Measurements from ENCODE around the gene SCRN2.

DNA sequence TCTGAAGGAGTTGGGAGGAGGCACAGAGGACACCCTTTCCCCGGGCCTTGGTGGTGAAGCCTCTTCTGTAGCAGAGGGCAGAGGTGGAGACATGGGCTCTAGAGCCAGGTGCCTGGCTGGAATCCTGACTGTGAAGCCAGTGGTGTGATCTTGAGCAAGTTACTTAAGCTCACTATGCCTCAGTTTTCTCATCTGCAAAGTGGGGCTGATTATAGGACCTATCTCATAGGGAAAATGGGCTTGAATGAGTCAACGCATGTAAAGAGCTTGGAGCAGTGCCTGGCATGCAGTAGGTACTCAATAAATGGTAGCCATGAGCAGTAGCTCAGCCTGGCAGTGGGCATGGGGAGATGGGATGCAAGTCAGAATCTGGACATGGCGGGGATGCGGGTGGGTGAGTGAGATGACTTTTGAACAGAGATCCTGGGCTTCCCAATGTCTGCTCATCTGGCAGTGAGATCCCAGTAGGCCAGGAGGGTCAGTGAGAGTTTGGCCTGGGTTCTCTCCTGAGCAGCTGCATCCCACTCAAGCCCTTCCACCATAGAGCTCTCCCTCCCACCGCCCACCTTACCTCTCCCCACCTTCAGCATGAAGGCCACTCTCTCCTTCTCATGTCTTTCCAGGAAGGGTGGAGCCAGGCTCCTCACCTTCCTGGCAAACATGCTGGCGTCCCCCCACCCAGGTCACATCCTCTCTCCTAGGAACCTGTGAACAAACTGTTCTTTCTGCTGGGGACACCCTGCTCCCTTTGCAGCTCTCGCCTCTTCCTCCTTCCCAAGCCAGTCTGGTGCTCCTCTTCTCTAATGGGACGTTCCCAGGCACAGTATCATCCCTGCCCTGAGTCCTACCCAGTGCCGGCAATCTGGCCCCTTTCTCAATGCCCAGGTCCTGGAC lies 41.9 kb upstream of the SCRN2 start:
- TF ChIP-seq, protein P1, sequence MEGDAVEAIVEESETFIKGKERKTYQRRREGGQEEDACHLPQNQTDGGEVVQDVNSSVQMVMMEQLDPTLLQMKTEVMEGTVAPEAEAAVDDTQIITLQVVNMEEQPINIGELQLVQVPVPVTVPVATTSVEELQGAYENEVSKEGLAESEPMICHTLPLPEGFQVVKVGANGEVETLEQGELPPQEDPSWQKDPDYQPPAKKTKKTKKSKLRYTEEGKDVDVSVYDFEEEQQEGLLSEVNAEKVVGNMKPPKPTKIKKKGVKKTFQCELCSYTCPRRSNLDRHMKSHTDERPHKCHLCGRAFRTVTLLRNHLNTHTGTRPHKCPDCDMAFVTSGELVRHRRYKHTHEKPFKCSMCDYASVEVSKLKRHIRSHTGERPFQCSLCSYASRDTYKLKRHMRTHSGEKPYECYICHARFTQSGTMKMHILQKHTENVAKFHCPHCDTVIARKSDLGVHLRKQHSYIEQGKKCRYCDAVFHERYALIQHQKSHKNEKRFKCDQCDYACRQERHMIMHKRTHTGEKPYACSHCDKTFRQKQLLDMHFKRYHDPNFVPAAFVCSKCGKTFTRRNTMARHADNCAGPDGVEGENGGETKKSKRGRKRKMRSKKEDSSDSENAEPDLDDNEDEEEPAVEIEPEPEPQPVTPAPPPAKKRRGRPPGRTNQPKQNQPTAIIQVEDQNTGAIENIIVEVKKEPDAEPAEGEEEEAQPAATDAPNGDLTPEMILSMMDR (IDR thresholded peaks at IDR 0.05; ENCODE audit: extremely low read depth in 1 of 2, insufficient read depth in 1 of 2, low read depth in 1 of 2, low read length in 2 of 2): no peak
- TF ChIP-seq EZH2 (IDR thresholded peaks at IDR 0.05; ENCODE audit: borderline replicate concordance, low read depth, low read length, severe bottlenecking): no peak
- no peak for TF ChIP-seq POLR2A (IDR thresholded peaks at IDR 0.05; ENCODE audit: low read depth, low read length)
- TF ChIP-seq JUN (IDR thresholded peaks at IDR 0.05; ENCODE audit: borderline replicate concordance, insufficient read depth, insufficient read length, low read depth): no peak
- TF ChIP-seq POLR2AphosphoS5 (IDR thresholded peaks at IDR 0.05; ENCODE audit: insufficient read depth, low read depth, low read length): no peak
- TF ChIP-seq, protein P2, sequence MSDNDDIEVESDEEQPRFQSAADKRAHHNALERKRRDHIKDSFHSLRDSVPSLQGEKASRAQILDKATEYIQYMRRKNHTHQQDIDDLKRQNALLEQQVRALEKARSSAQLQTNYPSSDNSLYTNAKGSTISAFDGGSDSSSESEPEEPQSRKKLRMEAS (IDR thresholded peaks at IDR 0.05; ENCODE audit: insufficient read depth, insufficient read length): no peak

Data from endothelial cell of umbilical vein (primary cell).